BE2C (cell line): ENCODE results near the gene GIGYF2.

ENCODE experiments used
- DNase-seq: peaks from one replicate; pipeline ENCODE4 v3.0.0-alpha.2; 2020
- H3K27me3 ChIP-seq: fragments of 250-450 bp; sonication (Bioruptor Pico); 2 replicates; pipeline ENCODE4 v1.5.1; 2020; ENCODE audit warnings: mild to moderate bottlenecking
- H3K36me3 ChIP-seq: fragments of 250-450 bp; sonication (Bioruptor Pico); 2 replicates; pipeline ENCODE4 v1.5.1; 2020; ENCODE audit warnings: mild to moderate bottlenecking
- H3K4me1 ChIP-seq: fragments of 250-450 bp; sonication (Bioruptor Pico); 2 replicates; pipeline ENCODE4 v1.5.1; 2020
- H3K4me3 ChIP-seq: 2 replicates; pipeline ENCODE4 v1.5.1; 2011; ENCODE audit warnings: low read depth, low read length
- H3K9me3 ChIP-seq: fragments of 250-450 bp; sonication (Bioruptor Pico); 2 replicates; pipeline ENCODE4 v1.5.1; 2020
- TF ChIP-seq, protein P1 (sequence below): IDR thresholded peaks from 2 replicates; pipeline ENCODE4 v1.5.1; 2012; ENCODE audit warnings: mild to moderate bottlenecking, low read depth, low read length

GIGYF2 gene

DNA sequence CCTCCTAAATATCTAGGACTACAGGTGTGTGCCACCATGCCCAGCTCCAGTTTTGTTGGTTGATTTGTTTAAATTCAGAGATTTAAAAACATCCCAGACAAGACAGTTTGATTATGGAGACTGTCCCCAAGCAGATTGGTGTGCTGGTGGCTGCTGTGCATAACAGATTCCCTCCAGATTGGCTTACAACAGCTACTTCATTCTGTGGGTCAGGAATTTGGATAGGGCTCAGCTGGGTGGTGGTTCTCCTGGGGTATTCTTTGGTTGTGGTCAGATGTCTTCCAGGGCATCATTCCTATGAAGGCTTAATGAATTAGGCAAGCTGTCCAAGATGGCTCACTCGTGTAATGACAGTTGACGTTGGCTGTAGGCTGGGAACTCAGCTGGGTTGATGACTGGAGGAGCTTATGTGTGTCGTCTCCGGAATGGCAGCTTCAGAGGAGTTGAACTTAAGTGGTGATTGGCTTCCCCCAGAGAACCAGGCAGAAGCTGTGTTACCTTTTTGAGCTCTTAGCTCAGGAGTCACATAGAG lies 162.3 kb downstream of the GIGYF2 start:
- Histone ChIP-seq H3K4me1 (no peaks in the 10 kb centered on the region), H3K4me3 (no peak overlapping the region), H3K9me3 (no peaks in the 10 kb centered on the region), H3K27me3 (no peaks in the 10 kb centered on the region), H3K36me3 (peaks cover 27% of the 10 kb centered on the region)
- TF ChIP-seq, protein P1, sequence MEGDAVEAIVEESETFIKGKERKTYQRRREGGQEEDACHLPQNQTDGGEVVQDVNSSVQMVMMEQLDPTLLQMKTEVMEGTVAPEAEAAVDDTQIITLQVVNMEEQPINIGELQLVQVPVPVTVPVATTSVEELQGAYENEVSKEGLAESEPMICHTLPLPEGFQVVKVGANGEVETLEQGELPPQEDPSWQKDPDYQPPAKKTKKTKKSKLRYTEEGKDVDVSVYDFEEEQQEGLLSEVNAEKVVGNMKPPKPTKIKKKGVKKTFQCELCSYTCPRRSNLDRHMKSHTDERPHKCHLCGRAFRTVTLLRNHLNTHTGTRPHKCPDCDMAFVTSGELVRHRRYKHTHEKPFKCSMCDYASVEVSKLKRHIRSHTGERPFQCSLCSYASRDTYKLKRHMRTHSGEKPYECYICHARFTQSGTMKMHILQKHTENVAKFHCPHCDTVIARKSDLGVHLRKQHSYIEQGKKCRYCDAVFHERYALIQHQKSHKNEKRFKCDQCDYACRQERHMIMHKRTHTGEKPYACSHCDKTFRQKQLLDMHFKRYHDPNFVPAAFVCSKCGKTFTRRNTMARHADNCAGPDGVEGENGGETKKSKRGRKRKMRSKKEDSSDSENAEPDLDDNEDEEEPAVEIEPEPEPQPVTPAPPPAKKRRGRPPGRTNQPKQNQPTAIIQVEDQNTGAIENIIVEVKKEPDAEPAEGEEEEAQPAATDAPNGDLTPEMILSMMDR = no peak
- no peak for DNase-seq

DNA sequence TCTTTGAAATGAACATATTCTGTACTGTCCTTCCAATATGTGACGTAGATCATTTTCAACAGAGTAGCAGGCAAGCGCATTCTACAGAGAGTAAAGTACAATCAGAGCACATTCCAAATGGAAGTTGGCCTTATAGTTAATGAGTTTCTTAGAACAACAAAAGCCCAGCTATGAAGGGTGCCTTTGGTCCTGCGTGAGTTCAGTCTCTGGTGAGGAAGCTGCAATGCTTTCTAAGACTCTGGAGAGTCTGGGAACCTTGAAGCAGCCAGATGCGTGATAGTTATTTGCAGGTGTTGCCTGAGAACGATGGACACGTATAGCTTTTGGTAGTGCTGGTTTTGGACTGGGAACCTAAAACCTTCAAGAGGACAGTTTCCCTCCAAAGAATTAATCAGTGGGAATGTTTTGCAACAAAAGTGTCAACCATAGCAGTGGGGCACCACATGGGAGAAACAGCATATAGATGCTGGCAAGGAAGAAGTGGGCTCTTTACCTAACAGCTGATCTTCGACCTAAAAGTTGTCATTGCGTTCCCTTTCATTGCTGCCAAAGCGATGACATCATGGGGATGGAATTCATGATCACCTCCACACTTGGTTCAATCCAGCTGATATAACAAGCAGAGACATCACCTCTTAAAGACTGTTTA lies 163.6 kb downstream of the GIGYF2 start:
- Histone ChIP-seq H3K36me3 (peaks cover 27% of the 10 kb centered on the region), H3K27me3 (no peaks in the 10 kb centered on the region), H3K9me3 (no peaks in the 10 kb centered on the region), H3K4me1 (no peaks in the 10 kb centered on the region), H3K4me3 (no peak overlapping the region)
- TF ChIP-seq, protein P1 = no peak
- no peak for DNase-seq

DNA sequence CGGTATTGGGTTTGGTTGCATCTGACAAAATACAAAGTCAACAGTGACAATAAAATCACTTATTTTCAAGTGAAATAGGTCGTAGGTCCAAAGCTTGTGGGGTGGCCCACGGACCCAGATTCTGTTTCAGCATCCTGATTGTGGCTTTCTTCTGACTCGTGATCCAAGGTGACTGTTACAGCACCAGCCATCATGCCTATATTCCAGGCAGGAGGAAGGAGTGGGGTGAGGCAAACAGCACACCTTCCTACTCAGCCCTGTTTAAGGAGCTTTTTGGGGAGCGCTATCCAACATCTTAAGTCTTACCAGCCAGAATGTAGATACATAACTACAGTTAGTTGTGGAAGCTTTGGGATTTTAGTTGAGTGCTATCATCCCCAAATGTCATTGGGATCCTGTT lies 164.2 kb downstream of the GIGYF2 start:
- H3K36me3 ChIP-seq = peaks cover 23% of the 10 kb centered on the region

DNA sequence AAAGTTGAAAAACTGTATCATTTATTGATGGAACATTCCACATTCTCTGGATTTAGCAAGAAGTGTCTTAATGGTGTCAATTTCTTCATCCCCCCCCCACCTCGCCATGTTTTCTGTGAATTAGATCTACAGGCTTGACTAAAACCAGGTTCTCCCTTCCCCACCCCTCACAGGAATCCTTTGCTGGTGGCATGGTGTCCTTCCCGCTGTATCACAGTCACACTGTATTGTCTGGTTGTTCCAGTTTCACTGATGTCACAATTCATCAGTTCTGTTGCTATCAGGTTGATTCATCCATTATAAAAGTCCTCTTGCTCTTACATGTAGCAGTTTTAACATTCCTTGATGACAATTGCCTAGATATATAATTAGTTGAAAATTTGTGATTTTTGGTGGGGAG lies 166.9 kb downstream of the GIGYF2 start:
- Histone ChIP-seq H3K27me3 (no peaks in the 10 kb centered on the region), H3K4me3 (no peak overlapping the region), H3K9me3 (no peaks in the 10 kb centered on the region), H3K36me3 (peaks cover 7% of the 10 kb centered on the region), H3K4me1 (no peaks in the 10 kb centered on the region)
- DNase-seq = no peak
- TF ChIP-seq, protein P1 = no peak

More for the DNA sequence above, 164.2 kb downstream of the GIGYF2 start:
- Histone ChIP-seq H3K9me3 (no peaks in the 10 kb centered on the region), H3K4me1 (no peaks in the 10 kb centered on the region), H3K4me3 (no peak overlapping the region), H3K27me3 (no peaks in the 10 kb centered on the region)
- no peak for DNase-seq
- TF ChIP-seq, protein P1 = no peak

DNA sequence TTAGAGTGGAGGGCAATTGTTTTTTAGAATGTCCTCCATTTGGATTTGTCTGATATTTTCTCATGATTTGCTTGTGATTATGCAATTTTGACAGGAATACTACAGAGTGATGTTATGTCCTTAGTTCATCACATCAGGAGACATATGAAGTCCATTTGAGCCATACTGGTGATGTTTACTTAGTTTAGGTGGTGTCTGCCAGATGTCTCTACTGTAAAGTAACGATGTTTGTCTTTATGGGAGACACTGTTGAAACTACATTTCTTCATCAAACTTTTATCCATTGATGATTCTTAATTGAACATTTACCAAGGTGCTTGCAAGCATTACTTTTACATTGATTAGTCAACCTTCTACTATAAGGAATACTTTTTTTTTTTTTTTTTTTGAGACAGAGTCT lies 168.0 kb downstream of the GIGYF2 start:
- Histone ChIP-seq H3K9me3 (no peaks in the 10 kb centered on the region), H3K27me3 (no peaks in the 10 kb centered on the region), H3K36me3 (peaks cover 7% of the 10 kb centered on the region), H3K4me3 (no peak overlapping the region), H3K4me1 (no peaks in the 10 kb centered on the region)
- TF ChIP-seq, protein P1 = no peak
- DNase-seq = no peak

DNA sequence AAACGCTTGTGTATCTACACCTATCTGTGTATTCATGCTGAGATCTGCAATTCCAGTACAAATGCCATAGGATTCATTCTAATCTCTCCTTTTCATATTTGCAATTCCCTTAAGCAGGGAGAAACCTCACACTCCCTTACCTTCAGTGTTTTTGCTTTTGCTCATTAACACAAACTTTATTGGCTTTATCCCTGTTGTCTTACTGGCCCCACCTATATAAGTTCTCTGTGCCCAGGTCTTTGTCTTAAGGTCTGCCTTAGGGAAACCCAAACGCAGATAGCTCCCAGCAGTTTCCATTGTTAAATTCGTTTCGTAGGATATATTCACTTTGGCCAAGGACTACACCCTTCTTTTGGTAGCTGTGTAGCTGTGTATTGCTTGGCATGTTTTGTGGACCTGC lies 169.0 kb downstream of the GIGYF2 start:
- TF ChIP-seq, protein P1 = no peak
- H3K9me3 ChIP-seq = no peaks in the 10 kb centered on the region
- no peak for DNase-seq

More for the DNA sequence above, 169.0 kb downstream of the GIGYF2 start:
- H3K27me3 ChIP-seq = no peaks in the 10 kb centered on the region
- H3K36me3 ChIP-seq = peaks cover 3% of the 10 kb centered on the region
- H3K4me3 ChIP-seq = no peak overlapping the region
- H3K4me1 ChIP-seq = no peaks in the 10 kb centered on the region
